Right lobe of liver (tissue), 6 donors: ENCODE measurements around the gene MAPT. TPM values are rescaled to one million over a fixed set of nuclear protein-coding genes. Genes with fewer than 3 reads are reported as not detected.
A peak's percentile ranks its signal among the peaks of the same experiment; 100 is the strongest.

Experiments
- ATAC-seq, 4 donors: fragments of 200-7000 bp; cut with Tn5 transposase; one replicate each; pipeline ENCODE4 v1.9.1; 2020; ENCODE audit warnings: mild to moderate bottlenecking in 4 of 4, moderate library complexity in 4 of 4
- DNase-seq, 3 donors: peaks; one replicate each; pipeline ENCODE4 v3.0.0-alpha.2; 2020
- H3K27ac ChIP-seq, 3 donors: fragments of 200-600 bp; one replicate each; pipeline ENCODE4 v1.8.0; 2022
- H3K27me3 ChIP-seq, 2 donors: fragments of 200-600 bp; one replicate each; pipeline ENCODE4 v1.8.0; 2022
- H3K36me3 ChIP-seq, 4 donors: fragments of 200-600 bp; sonication (generic) in 1 of 4; one replicate each; pipeline versions ENCODE4 v1.5.1 to v1.8.0; 2017 to 2022; ENCODE audit warnings: control low read depth in 1 of 4
- H3K4me1 ChIP-seq, 4 donors: fragments of 200-600 bp; sonication (generic) in 1 of 4; one replicate each; pipeline versions ENCODE4 v1.5.1 to v1.8.0; 2017 to 2022; ENCODE audit warnings: control low read depth in 1 of 4
- H3K4me3 ChIP-seq, 3 donors: fragments of 200-600 bp; one replicate each; pipeline ENCODE4 v1.8.0; 2022
- H3K9me3 ChIP-seq, 4 donors: fragments of 200-600 bp; sonication (generic) in 1 of 4; one replicate each; pipeline versions ENCODE4 v1.5.1 to v1.8.0; 2017 to 2022; ENCODE audit warnings: control low read depth in 1 of 4
- CTCF ChIP-seq, 4 donors: fragments of 200-600 bp in 3 of 4; fragments of 450-650 bp in 1 of 4; IDR thresholded peaks; one replicate each; pipeline versions ENCODE4 v1.5.1 to v1.8.0; 2016 to 2022; ENCODE audit warnings: antibody characterized with exemption in 4 of 4, mild to moderate bottlenecking in 2 of 4
- POLR2A ChIP-seq: fragments of 450-650 bp; IDR thresholded peaks from one replicate; pipeline ENCODE4 v1.6.1; 2017; ENCODE audit warnings: antibody characterized with exemption, mild to moderate bottlenecking
- WGBS: methylation state at CpG from one replicate; pipeline ENCODE4 v1.1.6; 2018; ENCODE audit warnings: low coverage, low lambda C conversion rate; ENCODE audit not compliant: insufficient coverage; ENCODE audit errors: missing lambda C conversion rate; 5-methylcytosine and 5-hydroxymethylcytosine counted together
- intact Hi-C, 2 donors: fragments of 100-400 bp; cut with DNase I; formaldehyde crosslinking; loops; one replicate each; pipeline versions ENCODE4 v1.11.2 to v1.14.1; 2022
- total RNA-seq, 6 experiments: library from RNA; depleted of rRNA in 2 of 6; stranded (reverse); fragments of >200 nt in 2 of 6; fragmentation: NEBNext Ultra II Directional in 3 of 6; extraction: Animal tissue kit (Norgen Biotek cat#: 25700) in 3 of 6; gene quantifications; one replicate each; pipeline versions ENCODE4 v1.1.0 to v1.2.4, GENCODE V29; 2016 to 2023
- donor health status: DM: no; HTN: yes; CAD: no.
- donor health status: DM: no; HTN: no; CAD: no.
- donor health status: DM: no; HTN: no; CAD: no.
- donor health status: DM: no; HTN: yes; CAD: no.
- donor health status: DM: no; HTN: yes; CAD: no.

The MAPT gene
- total RNA-seq, 6 experiments from 2014 or later = 0.39 to 4.9 (median 0.59) TPM

- DNase-seq (no peak), ATAC-seq (peak in 1 of 4 donors; percentile 29)
- no peak for TF ChIP-seq CTCF (IDR thresholded peaks at IDR 0.05)
- no peak for TF ChIP-seq POLR2A
- Histone ChIP-seq H3K27ac (no peak overlapping the region), H3K4me1 (no peaks in the 10 kb centered on the region), H3K36me3 (no peaks in the 10 kb centered on the region), H3K27me3 (no peaks in the 10 kb centered on the region), H3K4me3 (no peak overlapping the region), H3K9me3 (no peaks in the 10 kb centered on the region)
- WGBS = 84% methylated on average over 8 of the region's 10 CpGs
- intact Hi-C loops = no loop called here
Observed at GRCh38 chr17:45992904-45993303, 98.5 kb downstream of the MAPT start.

GRCh38 chr17:45993962-45994627 is 99.7 kb downstream of the MAPT start:
- Histone ChIP-seq H3K4me3 (no peak overlapping the region), H3K27ac (no peak overlapping the region), H3K4me1 (no peaks in the 10 kb centered on the region), H3K36me3 (no peaks in the 10 kb centered on the region), H3K27me3 (no peaks in the 10 kb centered on the region), H3K9me3 (no peaks in the 10 kb centered on the region)
- TF ChIP-seq CTCF (IDR thresholded peaks at IDR 0.05) (no peak), POLR2A (no peak)
- DNase-seq (no peak), ATAC-seq (no peak)
- 82% methylated on average over 7 of the region's 16 CpGs for whole genome bisulfite sequencing
- intact Hi-C loops = no loop called here

- no peak overlapping the region for H3K4me3 ChIP-seq
- 83% methylated on average over 1 of the region's 8 CpGs for WGBS
- no peaks in the 10 kb centered on the region for H3K4me1 ChIP-seq
- no peak overlapping the region for H3K27ac ChIP-seq
- intact Hi-C loops = no loop called here
- H3K27me3 ChIP-seq = no peaks in the 10 kb centered on the region
- ATAC-seq = no peak
- no peaks in the 10 kb centered on the region for H3K36me3 ChIP-seq
- no peaks in the 10 kb centered on the region for H3K9me3 ChIP-seq
- TF ChIP-seq POLR2A = no peak
- no peak for TF ChIP-seq CTCF (IDR thresholded peaks at IDR 0.05)
- DNase-seq = no peak
Observed at GRCh38 chr17:45994987-45995386, 100.6 kb downstream of the MAPT start.

- no peak for DNase-seq
- H3K4me3 ChIP-seq = no peak overlapping the region
- intact Hi-C loops = no loop called here
- no peak for TF ChIP-seq POLR2A
- TF ChIP-seq CTCF (IDR thresholded peaks at IDR 0.05) = no peak
- peak in 1 of 4 donors; percentile 18 for ATAC-seq
- no peaks in the 10 kb centered on the region for H3K9me3 ChIP-seq
- H3K36me3 ChIP-seq = no peaks in the 10 kb centered on the region
- no peaks in the 10 kb centered on the region for H3K27me3 ChIP-seq
- no peaks in the 10 kb centered on the region for H3K4me1 ChIP-seq
- 60% methylated on average over 3 of the region's 14 CpGs for WGBS
- no peak overlapping the region for H3K27ac ChIP-seq
Observed at GRCh38 chr17:45995627-45996270, 101.4 kb downstream of the MAPT start.
